Activated CD8-positive, alpha-beta memory T cell treated with anti-CD3 and anti-CD28 coated beads for 4 hours (primary cell): ENCODE data around the gene NR2F1-AS1.

Source experiments
- DNase-seq, 2 donors: peaks; one replicate each; pipeline ENCODE4 v3.0.0-alpha.2; 2020; ENCODE audit warnings: low read depth in 2 of 2

NR2F1-AS1 gene

DNA sequence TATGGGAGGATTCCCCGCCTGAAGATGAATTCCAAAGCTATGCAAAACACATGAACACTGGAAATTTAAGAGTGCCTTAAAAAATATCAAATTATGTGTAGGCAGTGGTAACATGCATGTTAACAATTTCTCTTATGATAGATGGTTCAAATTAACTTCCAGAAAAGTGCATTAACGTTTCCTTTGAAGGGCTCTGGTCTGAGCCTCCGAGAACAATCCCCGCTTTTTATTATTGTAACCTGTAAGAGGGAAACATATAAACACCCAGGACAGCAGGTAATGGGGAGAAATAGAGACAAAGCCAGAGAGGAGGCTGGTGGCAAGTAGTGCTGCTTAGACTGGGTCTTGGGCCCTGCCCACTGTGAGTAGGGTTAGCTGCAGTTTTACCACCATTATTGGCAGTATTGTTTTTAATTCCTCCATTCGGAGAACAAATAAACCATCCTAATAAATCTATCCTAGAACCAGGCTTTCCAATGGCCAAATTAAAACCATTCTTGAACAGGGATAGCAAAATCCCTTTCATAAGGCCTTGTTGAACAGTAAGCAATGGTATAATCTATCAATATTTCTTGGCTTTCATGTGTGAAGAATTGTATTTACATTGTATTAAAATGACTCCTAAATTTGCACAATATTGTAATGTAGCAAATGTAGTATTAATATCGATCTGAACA lies 8.3 kb upstream of the NR2F1-AS1 start:
- DNase-seq = no peak

DNA sequence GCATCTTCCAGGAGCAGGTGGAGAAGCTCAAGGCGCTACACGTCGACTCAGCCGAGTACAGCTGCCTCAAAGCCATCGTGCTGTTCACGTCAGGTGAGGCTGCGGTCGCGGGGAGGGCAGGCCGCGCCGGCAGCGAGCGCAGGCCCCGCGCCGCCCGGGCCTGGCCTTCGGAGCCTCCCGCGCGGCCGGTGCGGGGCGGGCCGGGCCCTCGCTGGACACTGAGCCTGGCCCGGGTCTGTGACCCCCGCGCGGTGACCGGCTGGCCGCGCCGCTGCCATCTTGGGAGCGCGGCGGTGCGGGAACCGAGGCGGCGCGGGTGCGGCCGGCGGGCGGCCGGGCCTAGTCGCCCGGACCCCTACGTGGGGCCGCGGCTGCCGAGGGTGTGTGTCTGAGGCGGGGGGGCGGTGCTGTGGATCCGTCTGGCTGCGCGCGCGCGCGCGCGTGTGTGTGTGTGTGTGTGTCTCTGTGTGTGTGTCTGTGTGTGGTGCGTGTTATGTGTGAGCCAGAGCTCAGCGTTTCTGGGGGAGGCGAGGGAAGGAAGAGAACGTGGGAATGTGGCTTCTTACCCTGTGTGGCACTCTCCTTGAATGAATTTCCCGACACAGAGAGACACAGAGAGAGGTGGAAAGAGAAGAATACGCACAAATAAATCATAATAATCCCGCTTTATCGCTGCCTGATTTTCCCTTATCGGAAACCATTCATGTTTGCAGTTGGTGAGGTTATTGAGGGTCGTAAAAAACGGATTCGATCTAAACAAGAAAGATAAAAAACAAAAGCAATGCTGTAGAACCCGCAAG lies 7.5 kb upstream of the NR2F1-AS1 start:
- no peak for DNase-seq

DNA sequence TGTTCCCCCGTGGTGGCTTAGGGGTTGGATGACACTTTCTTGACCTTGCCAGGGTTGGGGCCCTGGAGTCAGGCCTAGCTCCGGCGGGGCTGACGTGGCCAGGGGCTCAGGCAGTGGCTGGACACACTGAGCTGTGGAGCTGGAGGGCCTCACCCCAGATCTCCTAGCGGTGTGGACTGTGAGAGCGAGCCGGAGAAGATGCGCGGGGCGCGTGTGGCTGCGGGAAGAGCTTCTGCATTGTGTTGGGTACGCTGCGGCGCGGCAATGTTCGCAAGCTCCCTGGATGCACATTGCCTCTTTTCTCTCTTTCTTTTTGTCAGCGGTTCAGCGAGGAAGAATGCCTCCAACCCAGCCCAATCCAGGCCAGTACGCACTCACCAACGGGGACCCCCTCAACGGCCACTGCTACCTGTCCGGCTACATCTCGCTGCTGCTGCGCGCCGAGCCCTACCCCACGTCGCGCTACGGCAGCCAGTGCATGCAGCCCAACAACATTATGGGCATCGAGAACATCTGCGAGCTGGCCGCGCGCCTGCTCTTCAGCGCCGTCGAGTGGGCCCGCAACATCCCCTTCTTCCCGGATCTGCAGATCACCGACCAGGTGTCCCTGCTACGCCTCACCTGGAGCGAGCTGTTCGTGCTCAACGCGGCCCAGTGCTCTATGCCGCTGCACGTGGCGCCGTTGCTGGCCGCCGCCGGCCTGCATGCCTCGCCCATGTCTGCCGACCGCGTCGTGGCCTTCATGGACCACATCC lies 6.8 kb upstream of the NR2F1-AS1 start:
- DNase-seq = no peak

DNA sequence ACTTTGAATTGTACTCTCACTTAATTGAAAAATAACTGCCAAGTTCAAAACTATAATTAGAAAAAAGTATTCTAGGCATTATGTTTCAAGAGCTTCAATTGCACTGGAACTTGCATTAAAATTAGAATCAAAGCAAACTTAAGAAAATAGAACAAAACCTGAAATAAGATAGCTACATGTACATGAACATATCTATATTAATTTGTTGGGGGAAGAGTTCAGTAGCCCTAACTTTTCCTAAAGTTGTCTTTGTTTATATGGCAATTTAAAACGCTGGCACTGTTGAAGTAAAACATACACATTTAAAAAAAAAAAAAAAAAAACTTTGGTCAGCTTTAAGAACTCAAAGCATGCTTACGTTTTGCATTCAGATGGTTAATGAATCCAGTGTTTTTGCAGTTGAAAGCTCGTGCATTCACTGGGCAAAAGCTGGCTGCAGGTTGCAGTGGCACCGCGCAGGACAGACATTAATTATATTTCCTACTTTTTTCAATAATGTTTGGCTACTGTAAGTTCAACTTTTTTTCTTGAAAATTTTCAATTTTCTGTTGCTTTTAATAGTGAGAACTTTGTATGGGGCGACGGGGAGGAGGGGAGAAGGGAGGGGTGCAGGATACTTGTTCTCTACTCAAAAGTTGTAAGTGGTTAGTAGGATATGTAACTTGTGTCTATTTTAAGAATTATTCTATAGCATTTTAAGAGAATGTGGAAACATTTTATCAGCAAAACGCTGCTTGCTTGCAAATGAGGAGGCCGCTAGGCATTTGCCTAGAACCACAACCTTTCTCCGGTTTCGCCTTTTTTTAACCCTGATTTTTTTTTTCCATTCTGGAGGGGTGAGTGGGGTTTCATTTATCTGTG lies 5.9 kb upstream of the NR2F1-AS1 start:
- DNase-seq = no peak

DNA sequence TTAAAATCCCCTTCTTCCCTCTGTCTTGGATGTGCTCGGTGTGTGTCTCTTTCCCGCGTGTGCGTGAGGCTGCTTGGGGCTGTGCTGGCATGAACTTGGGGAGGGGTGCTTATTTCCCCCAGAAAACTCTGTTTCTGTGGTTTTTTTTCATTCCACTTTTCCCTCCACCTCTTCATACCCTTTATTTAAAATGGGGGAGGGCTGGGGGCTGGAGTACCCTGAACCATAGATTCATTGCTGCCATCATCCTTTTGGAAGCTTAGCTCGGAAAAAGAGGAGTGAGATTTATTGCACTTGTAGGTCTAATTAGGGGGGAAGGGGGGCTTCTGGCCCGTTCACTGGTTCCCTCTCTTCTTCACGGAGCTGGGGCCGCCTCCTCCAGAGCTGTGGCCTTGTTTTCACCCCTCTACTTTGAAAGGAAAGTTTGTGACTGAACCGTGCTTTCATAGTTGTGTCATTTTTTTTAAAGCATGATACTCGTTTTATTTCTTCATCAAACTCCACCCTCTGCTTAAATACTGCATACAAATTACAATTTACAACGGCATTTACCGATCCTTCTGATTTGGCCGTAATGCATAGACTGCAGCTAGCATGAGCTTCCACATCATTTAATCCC lies 4.9 kb upstream of the NR2F1-AS1 start:
- DNase-seq = no peak

DNA sequence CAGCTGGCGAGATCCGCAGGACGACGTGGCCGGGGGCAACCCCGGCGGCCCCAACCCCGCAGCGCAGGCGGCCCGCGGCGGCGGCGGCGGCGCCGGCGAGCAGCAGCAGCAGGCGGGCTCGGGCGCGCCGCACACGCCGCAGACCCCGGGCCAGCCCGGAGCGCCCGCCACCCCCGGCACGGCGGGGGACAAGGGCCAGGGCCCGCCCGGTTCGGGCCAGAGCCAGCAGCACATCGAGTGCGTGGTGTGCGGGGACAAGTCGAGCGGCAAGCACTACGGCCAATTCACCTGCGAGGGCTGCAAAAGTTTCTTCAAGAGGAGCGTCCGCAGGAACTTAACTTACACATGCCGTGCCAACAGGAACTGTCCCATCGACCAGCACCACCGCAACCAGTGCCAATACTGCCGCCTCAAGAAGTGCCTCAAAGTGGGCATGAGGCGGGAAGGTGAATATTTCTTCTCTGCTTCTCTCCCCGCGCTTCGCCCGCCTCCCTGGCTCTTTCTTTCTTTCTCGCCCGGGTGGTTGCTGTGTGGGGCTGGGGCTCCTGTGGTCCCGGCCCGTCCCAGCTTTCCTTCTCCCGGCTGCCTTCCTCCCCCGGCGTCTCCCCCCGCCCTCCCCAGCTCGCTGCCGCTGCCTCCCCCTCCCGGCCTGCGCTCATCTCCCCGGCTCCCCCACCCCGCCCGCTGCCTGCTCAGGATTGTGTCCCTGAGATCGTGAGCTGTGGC lies 4.2 kb upstream of the NR2F1-AS1 start:
- no peak for DNase-seq

DNA sequence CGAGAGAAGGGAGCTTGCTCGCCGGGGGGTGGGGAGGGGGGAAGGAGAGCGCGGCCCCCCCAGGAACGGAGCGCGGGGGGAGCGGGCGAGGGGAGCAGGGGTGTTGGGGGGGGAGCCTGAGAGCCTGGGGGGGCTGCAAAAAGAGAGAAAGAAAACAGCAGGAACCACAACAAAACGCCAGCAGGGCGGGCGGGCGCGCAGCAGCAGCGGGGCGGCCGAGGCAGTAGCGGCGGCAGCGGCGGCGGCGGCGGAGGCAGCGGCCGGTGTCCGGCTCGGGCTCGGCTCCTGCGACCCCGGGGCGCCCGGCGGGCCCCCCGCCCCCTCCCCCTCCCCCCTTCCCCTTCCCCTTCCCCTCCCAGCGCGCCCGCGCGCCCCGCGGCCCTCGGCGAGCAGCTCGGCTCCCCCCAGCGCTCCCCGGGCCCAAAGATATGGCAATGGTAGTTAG lies 3.6 kb upstream of the NR2F1-AS1 start:
- DNase-seq = no peak

DNA sequence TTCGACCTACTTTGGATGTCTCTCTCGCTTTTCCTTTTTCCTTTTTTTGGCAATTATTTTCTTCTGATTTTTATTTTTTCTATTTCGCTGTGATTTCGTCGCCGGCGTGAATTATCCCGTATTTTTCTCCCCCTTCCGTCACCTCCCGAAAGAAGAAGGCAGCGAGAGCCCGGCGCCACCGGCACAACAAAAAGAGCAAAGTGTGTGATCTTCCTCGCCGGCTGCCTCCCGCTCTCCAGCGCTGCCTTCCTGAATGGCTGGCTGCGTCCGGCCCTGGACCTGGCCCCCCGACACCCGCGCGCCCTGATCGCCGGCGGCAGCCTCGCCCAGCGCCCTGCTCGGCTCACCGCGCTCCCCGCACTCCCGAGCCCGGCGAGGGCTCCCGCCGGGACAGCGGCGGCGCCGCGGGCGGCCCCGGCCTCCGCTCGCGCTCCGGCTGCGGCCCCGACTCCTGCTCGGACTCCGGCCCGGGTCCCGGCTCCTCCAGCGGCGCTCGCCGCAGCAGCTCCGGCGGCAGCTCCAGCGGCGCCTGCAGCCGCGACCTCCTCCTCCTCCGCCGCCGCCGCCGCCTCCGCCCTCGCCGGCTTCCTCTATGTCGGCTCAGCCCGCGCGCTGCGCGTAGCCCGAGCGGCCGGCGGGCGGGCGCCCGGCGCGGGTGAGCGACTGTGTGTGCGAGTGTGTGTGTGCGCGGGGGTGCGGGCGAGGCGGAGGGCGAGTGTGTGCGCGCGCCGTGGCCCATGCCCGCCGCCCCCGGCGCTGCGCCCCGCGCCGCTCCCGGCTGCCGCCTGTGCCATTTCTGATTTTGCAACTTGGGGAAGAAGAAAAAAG lies 3.0 kb upstream of the NR2F1-AS1 start:
- no peak for DNase-seq

DNA sequence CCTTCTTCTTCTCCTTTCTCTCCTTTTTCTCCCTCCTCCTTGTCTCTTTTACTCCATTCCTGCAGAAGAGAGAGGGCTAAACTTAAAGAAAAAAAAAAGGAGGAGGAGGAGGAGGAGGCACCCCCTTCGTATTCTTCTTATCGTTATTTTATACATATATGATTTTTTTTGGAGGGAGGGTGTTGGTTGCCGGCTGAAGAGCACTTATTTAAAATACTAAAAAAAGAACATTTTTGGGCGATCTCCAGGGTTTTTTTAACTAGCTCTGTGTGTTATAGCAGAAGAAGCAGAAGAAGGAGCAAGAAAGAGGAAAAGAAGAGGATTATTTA lies 2.4 kb upstream of the NR2F1-AS1 start:
- DNase-seq = no peak

DNA sequence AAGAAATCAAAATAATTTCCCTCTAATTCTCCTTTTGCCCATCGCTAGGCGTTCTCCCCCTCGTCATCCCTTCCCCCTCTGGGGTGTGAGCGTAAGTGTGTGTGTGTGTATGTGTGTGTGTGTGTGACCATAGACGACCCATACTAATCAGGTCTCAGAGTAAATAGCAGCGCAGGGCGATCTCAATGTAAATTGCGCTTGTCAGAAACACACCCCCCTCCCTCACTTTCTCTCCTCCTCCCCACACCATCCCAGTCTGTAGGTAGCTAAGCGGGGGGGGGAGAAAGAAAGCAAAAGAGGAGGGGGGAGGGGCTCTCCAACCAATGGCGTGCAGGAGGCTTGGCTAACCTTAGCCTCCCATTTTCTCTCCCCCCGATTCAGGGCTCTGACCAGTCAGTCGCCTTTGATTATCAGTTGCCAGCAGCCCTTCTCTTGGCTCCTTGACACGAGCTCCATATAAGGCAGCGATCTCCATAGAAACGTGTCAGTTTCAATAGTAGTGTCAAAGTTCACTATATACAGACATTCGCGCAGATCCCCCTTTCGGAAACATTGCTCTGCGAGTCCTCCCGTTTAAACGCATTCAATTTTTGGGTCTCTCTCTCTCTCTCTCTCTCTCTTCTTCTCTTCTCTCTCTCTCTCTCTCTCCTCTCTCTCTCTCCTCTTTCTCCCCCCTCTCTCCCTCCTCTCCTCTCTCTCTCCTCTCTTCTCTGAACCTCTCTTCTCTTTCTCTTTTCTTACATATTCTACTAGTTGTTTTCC lies 1.8 kb upstream of the NR2F1-AS1 start, which contains the start of gene NR2F1:
Gene NR2F1, plus strand, starts transcription at position 546 of the 762 bp plus-strand sequence. CDS start 1,802 bp downstream, outside the sequence.
- no peak for DNase-seq

DNA sequence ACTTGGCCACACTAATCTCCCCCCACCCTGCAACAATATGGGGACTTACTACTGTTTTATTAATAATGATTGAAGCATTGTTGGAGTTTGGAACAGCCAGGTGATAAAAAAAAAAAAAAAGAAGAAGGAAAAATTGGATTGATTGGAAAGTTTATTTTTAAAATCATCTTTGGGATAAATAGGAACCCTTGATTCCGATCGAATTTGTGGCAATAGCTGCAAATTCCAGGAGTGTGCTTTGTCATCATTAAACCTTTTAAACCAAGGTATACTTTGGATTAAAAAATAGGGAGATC lies 1.1 kb upstream of the NR2F1-AS1 start:
- no peak for DNase-seq

DNA sequence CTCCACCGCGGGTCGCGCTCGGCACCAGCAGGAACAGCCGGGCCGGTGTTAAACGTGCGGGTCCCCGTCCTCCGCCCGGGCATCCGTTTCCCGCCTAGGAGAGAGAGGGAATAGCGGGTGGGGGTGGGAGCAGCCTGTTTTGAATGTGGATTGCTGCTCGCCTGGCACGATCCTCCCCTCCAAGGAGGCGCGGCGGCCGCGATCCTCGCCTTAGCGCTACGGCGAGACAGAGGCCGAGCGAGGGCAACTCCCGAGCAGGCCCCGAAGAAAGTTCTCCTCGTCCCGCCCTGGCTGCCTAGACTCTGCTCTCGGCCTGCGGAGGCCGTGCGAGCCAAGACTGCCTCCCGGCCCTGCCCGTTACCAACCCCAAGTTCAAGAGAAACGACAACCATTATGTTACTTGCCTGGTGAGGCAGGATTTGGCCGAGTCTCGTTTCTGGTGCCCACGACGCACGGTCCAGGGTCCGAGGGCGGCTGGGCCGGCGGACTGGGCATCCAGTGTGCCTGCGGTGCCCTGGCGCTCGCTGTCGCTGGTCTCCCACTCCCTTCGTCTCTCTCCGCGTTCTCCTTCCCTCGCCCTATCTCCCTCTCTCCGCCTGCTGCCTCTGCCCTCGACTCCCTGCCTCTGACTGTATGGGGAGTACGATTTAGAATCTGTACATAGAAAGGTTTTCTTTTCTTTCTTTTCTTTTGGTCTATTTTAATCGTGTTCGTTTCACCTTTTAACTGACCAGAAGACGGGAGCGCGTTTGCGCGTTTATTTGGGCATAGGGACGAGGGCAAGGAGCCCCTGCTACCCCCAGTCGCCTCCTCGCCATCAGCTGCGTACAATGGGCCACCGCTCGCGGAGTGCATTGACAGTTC lies 724 bp downstream of the NR2F1-AS1 start:
- no peak for DNase-seq

DNA sequence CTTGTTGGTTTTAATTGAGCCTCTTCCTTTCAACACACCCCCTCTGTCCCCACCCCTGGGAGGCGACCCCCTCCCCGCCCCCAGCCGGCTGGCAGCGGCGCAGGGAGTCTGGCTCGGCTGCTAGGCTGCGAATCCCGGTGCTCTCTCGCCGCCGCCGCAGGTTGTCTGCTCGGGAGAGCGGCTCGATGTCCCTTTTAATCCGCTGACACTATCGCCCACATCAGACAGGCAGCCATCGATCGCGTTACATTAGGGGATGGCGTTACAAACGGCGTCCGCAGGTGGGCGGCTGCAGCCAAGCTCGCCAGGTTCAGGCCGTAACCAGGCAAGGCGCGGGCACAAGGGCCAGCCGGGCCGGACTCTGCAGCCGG lies 1.3 kb downstream of the NR2F1-AS1 start:
- DNase-seq = no peak

DNA sequence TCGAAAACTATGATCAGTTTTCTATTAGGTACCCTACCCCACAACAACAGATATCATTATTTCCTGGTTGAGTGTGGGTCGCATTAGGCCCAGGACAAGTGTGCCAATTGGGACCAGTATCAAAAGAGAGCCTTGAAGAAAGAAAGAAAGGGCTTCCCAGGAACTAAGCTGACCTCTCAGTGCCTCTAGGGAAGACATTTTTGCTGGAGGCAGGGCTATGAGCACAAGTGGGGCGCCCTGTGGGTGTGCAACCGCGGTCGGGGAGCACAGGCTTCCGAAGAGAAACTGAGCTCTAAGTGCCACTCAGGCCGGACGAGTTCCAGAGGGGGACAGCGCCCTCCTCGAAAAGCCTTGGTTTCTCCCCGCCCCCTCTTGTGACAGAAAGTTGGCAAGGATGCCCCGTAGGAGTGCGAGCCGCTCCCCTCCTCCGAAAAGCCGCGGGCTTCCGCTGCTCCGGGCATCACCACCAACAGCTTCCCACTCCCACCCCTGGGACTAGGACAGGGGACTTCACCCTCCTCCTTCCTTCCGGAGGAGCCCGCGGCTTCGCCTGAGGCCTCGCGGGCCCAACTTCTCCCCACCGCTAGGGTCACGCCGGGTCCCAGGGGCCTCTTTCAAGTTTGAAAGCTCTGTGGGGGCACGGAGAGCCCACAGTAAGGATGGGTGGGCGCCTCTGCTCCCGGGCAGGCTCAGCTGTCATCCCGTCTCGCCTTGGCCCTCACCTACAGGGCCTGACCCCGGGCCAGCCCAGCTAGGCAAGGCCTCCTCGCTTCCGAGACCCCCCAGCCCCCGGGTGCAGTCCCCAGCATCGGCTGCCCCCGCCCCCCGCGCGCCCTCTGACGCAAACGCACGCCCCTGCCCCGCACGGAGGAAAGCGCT lies 2.0 kb downstream of the NR2F1-AS1 start:
- DNase-seq = no peak

DNA sequence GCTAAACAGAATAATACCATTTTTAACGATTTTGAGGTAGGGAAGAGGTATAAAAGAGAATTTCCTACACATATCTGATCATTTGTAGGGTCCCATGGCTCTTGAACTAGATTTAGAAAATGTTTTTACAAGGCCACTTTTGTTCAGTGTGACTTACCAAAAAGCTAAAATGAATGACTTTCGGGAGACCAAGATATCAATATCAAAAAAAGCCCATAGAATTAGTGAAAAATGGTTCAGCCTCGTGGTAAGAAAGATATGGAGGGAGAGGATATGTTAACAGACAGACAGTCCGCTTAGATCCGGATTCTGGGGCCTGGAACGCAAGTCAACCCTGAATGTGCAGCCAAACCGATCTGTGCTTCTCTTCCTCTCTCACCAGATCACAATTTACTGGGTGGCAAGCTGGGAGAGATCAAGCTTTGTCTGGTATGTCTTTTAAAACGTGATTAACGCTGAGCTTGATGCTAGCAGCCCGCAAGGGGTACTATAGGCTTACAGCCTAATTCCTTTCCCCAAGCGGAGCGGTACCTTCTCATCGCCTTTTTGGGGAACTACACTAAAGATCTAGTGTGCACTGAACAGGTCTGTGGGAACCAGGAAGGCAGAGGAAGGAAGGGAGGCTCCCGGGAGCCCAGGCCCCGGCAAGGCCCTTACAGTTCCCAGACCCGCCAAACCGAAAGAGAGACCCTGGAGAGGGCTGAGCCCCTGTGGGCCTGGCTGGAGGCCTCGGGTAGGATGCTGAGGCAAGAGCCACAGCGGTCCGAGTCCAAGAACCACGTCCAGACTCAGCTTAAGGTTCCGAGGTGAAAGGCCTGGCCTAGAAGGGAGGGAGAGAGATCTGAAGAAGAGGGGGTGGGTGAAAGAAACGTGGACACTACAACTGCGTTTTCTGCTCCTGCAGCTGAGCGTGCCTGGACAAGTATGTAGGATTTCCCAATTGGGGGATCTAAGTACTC lies 2.9 kb downstream of the NR2F1-AS1 start:
- no peak for DNase-seq
